WTC11 (cell line): ENCODE measurements around the gene MAP4.

Experiments
- CBFB ChIP-seq: sonication (generic); formaldehyde crosslinking; IDR thresholded peaks from 2 replicates; pipeline ENCODE4 v1.8.1; 2022; ENCODE audit warnings: mild to moderate bottlenecking, low read depth, missing genetic modification reagents
- TEAD4 ChIP-seq: sonication (generic); formaldehyde crosslinking; IDR thresholded peaks from 2 replicates; pipeline ENCODE4 v1.8.0; 2022; ENCODE audit warnings: mild to moderate bottlenecking, missing genetic modification reagents
- USF1 ChIP-seq: sonication (generic); formaldehyde crosslinking; IDR thresholded peaks from 2 replicates; pipeline ENCODE4 v1.8.0; 2022; ENCODE audit warnings: mild to moderate bottlenecking, missing genetic modification reagents
- ZNF317 ChIP-seq: sonication (generic); formaldehyde crosslinking; IDR thresholded peaks from 2 replicates; pipeline ENCODE4 v1.8.1; 2023; ENCODE audit warnings: low read depth, mild to moderate bottlenecking, moderate library complexity, missing genetic modification reagents, borderline replicate concordance
- TF ChIP-seq, protein P1 (sequence below): fragments of 200-600 bp; IDR thresholded peaks from 2 replicates; pipeline ENCODE4 v1.8.0; 2022; ENCODE audit warnings: antibody characterized with exemption
- TF ChIP-seq, protein P2 (sequence below): sonication (generic); formaldehyde crosslinking; IDR thresholded peaks from 2 replicates; pipeline ENCODE4 v1.8.1; 2022; ENCODE audit warnings: mild to moderate bottlenecking, missing genetic modification reagents, moderate library complexity, borderline replicate concordance

GRCh38 chr3:47974974-47975470 lies 41.2 kb downstream of the MAP4 start:
- no peak for TF ChIP-seq ZNF317 (CRISPR knock-in tag)
- TF ChIP-seq, protein P1, sequence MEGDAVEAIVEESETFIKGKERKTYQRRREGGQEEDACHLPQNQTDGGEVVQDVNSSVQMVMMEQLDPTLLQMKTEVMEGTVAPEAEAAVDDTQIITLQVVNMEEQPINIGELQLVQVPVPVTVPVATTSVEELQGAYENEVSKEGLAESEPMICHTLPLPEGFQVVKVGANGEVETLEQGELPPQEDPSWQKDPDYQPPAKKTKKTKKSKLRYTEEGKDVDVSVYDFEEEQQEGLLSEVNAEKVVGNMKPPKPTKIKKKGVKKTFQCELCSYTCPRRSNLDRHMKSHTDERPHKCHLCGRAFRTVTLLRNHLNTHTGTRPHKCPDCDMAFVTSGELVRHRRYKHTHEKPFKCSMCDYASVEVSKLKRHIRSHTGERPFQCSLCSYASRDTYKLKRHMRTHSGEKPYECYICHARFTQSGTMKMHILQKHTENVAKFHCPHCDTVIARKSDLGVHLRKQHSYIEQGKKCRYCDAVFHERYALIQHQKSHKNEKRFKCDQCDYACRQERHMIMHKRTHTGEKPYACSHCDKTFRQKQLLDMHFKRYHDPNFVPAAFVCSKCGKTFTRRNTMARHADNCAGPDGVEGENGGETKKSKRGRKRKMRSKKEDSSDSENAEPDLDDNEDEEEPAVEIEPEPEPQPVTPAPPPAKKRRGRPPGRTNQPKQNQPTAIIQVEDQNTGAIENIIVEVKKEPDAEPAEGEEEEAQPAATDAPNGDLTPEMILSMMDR, result no peak
- TF ChIP-seq, protein P2, sequence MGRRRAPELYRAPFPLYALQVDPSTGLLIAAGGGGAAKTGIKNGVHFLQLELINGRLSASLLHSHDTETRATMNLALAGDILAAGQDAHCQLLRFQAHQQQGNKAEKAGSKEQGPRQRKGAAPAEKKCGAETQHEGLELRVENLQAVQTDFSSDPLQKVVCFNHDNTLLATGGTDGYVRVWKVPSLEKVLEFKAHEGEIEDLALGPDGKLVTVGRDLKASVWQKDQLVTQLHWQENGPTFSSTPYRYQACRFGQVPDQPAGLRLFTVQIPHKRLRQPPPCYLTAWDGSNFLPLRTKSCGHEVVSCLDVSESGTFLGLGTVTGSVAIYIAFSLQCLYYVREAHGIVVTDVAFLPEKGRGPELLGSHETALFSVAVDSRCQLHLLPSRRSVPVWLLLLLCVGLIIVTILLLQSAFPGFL (CRISPR knock-in tag), result no peak
- no peak for TF ChIP-seq CBFB (CRISPR knock-in tag)
- no peak for TF ChIP-seq USF1
- no peak for TF ChIP-seq TEAD4 (CRISPR knock-in tag)
